ENCODE measurements around the gene IGFBP6.
A peak's percentile ranks its signal among the peaks of the same experiment; 100 is the strongest.

IGFBP6 gene

GRCh38 chr12:53059434-53060063 lies 37.9 kb upstream of the IGFBP6 start:
- DNase-seq (ENCODE audit: low read depth) = no peak

DNA sequence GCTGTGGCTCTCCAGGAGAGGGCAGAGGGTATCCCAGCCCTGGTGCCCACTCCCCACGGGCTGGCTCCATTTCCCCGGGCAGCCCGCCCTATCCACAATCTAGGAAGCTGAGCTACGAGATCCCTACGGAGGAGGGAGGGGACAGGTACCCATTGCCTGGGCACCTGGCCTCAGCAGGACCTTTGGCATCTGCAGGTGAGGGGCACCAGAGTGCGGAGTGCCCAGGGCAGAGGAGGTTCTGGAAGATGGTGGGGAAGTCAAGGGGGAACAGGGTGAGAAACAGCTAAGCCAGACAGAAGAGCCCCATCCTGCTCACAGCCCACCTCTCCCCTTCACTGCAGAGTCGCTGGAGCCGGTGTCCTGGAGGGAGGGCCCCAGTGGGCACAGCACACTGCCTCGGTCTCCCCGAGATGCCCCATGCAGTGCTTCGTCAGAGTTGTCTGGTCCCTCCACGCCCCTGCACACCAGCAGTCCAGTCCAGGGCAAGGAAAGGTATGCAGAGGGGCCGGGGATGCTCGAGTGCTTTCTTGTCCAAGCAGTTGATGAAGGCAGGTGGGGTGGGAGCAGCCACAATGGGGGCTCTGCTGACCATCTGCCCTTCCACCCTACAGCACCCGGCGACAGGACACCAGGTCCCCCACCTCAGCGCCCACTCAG lies 37.3 kb upstream of the IGFBP6 start:
- no peak for DNase-seq (ENCODE audit: low read depth)

DNA sequence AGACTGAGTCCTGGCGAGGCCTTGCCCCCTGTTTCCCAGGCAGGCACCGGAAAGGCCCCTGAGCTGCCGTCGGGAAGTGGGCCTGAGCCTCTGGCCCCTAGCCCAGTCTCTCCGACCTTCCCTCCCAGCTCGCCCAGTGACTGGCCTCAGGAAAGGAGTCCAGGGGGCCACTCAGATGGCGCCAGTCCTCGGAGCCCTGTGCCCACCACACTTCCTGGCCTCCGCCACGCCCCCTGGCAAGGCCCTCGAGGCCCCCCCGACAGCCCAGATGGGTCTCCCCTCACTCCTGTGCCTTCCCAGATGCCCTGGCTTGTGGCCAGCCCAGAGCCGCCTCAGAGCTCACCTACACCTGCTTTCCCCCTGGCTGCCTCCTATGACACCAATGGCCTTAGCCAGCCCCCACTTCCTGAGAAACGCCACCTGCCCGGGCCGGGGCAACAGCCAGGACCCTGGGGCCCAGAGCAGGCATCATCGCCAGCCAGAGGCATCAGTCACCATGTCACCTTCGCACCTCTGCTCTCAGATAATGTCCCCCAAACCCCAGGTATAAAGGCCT lies 36.7 kb upstream of the IGFBP6 start:
- DNase-seq (ENCODE audit: low read depth) = no peak

DNA sequence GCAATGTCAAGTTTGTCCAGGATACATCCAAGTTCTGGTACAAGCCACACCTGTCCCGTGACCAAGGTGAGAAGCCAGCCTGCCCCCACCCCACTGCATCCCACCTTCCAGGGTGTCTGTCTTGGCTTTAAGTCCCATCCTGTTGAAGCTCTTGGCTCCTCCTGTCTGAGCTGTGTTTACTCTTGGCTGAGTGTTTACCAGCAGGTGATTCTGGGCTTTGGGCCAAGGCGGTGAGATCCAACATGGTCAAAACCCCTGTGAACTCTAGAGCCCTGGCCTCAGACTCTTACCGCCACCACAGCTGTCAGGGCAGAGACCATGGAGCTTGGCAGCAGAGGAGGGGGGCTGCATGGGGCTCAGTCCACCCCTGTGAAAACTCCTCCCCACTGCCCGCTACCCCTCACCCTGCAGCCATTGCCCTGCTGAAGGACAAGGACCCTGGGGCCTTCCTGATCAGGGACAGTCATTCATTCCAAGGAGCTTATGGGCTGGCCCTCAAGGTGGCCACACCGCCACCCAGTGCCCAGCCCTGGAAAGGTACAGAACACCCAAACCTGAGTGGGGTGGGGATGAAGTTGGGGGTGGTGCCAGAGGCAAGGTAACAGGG lies 36.0 kb upstream of the IGFBP6 start:
- no peak for DNase-seq (ENCODE audit: low read depth)

- no peak for DNase-seq (ENCODE audit: low read depth)
These were observed 35.2 kb upstream of the IGFBP6 start for GRCh38 chr12:53062011-53062961.

GRCh38 chr12:53062977-53063707 lies 34.3 kb upstream of the IGFBP6 start:
- DNase-seq (ENCODE audit: low read depth) = no peak

DNA sequence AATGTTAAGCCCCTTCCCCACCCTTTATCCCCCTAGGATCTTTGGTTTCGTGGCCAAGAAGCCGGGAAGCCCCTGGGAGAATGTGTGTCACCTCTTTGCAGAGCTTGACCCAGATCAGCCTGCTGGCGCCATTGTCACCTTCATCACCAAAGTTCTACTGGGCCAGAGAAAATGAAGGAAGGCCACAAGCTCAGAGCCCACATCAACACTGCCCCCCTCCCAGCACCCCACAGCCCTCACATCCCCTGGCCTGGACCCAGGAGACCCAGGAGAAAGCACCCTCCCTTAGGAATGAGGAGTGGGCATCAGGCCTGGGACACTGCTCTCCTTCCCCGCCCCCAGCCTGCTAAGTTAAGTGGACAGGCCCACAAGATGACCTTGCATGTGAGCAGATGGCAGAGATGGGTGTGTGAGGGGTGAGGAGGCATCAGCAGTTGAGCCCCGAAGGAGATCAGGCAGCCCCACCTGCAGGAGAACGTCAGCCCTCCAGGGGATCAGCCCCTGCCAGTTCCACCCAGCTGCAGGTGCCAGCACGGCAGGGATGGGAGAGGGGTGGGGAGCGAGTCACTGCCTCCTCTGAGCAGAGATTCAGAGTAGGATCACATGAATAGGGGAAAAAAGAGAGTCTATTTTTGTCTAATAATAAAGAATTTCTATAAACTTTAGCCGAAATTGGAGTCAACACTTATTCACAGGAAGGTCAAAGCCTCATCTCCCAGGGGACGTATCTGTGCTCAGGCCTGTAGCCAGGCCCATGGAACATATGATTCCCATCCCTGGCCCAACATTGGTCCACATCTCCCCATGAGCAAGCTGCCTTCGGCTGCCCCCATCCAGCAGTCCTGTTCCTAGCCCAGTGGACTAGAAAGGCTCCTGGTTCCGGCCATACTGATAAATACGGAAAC lies 33.5 kb upstream of the IGFBP6 start:
- DNase-seq (ENCODE audit: low read depth) = no peak

- no peak for DNase-seq (ENCODE audit: low read depth)
These were observed 32.6 kb upstream of the IGFBP6 start for GRCh38 chr12:53064613-53065436.

DNA sequence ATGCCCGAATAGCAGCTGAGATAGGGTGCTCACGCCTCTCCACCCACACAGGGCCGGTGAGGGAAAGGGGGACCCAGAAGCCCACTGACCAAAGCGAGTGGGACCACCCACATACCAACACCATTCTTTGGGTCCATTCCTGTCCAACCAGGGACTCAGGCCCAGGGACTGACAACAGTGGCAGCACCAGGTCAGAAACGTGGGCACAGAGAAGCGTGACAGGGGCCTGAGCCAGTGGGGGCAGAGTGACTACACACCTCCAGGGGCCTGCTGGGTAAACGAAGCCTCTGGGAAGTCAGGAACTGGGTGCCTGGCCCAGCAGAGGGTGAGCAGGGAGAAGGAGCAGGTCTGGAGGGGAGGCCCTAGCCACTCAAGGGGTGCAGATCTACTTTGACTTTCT lies 32.0 kb upstream of the IGFBP6 start:
- DNase-seq (ENCODE audit: low read depth) = no peak

DNA sequence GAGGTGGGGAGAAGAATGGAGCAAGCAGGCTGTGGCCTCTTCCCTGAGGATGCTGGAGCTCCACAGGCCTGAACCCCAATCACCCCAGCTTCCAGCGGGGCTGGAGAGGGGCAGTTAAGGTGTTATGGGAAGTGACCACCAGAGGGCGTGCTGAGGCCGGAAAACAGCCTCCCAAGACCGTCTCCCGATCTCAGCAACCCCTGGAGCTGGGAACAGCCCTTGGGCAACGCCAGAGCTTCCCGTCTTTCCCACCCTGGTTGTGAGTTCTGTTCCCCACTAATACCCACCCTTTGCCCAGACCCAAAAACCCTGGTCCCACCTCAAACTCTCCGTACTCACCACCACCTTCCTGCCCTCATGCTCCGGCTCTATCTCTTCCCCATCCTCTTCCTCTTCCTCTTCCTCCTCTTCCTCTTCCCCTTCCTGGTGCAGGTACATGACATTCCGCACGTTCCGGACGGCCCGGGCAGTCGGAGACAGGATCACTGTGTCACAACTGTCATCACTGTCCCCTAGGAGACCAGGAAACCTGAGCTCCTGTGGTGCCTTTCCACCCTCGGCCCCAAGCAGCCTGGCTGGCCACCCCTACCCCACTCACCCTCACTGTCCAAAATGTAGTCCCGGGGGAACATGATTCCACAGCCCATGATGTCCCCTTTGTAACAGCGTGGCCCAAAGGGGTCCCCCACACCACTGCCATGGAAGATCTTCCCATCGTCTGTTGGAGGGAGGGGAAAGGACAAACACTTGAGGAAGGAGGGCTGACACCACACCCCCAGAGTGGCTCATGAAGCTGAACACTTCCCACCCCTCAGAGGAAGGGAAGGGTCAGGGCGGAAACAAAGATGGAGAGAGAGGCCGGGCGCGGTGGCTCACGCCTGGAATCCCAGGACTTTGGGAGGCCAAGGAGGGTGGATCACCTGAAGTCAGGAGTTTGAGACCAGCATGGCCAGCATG lies 31.2 kb upstream of the IGFBP6 start:
- peak; percentile 52 for DNase-seq (ENCODE audit: low read depth)

DNA sequence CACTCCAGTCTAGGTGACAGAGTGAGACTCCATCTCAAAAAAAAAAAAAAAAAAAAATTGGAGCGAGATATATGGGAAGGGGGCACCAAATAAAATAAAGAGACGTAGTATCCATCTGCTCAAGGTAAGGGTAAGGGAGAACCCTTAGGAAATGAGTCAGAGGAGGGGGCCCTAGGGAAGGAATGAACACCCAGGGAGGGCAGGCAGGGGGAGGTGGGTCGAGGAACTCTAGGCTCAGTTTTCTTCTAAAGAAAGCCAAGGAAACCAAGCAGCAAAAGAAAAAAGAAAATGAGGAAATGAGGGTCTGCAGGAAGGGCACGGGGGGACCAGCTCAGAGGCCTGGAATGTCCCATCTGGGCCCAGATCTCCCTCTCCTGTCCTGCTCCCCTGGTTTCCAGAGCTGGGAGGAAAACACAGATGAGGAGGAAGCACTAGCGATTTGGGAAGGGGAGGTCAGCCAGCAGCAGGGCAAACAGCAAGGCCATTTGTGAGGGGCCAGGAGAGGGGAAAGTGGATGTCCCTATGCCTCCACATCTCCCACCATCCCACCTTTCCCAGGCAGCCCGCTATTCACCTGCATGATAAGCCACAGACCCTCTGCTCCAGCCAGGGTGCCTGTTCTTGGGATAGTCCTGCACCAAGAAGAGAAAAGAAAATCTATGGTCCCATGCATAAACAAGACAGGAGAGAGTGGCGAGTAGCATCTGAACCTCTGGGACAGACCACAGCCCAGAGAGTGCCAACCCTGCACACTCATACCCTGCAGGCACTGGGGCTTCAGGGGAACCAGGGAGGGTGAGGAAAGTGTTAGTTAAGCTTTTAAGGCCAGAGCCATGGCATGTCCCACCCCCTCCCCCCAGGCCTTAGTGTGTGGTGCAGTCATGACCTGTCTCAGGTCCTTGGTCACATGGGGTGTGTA lies 30.1 kb upstream of the IGFBP6 start:
- DNase-seq (ENCODE audit: low read depth) = no peak

DNA sequence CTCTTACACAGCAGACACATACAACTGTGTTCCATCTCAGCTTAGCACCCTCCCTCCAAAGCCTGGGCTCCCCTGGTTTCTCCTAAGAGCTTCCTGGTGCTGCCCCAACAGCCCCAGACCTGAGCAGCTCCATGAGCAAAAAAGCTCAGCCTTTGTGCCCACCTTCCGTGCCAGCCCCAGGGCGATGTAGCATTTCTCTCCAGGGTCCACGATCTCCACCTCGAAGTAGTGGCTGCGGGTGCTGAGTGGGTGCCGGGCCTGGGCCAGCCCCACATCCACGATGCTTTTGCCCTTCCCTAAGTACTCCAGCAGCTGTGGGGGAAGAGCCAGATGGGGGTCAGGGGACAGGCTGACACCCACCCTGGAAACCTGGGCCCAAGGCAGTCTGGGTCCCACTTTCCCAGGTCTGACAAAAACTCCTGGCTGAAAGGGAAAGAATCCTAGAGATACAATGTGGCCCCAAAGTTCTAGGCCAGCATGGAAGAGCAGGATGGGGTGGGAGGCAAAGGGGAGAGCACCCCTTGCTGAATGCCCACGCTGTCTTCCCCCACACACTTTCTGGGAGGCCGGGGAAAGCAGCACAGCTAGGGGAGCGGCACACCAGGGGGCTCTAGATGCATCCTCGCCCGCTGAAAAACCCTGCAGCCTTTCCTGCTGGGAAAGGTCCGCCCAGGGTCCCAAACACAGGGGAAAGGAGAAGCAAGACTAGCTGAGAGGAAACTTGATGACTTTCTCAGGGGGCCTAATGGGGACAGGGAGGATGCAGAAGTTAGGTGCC lies 29.3 kb upstream of the IGFBP6 start:
- no peak for DNase-seq (ENCODE audit: low read depth)

- no peak for DNase-seq (ENCODE audit: low read depth)
These were observed 28.5 kb upstream of the IGFBP6 start for GRCh38 chr12:53068811-53069585.

DNA sequence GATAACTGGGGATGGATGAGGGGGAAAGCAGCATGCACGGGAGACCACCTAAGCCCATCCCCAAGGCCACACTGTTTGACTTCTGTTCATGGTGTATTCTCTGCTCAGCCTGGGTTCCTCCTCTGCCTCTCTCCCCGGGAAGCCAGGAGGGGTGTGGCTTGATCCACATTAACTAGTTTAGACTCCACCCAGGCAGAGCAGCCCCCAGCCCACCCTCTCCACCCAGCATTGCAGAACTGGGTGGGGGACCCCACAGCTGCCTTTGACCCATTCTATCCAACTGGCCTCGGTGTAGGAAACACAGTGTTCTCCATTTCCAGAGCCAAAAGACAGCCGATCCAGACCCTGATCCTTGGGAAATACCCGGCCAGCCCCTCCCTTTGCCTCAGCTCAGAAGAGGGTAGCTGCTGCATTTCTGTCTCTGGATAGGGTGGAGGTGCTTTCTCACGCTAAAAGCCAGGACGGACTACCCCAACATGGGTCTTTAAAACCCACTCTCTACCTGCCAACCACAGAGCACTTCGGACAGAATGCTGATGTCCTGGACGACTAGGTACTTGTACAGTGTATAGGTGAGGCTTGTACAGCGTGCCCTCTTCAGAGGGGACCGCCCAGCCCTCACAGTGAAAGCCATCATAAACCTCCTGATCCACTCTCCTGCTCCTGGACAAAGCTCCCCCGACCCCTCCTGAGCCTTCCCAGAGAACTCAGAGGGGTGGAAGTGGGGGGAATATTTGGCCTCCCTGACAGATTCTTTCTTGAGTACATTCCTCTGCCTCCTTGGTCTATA lies 27.7 kb upstream of the IGFBP6 start:
- no peak for DNase-seq (ENCODE audit: low read depth)

Measured in stimulated activated CD8-positive, alpha-beta memory T cell treated with anti-CD3 and anti-CD28 coated beads, Interleukin-15, amount 100 ng/mL, for 24 hours (primary cell).